Thoracic aorta endothelial cell (primary cell): ENCODE results near the gene STOML1. TPM values are rescaled to one million over a fixed set of nuclear protein-coding genes. Genes with fewer than 3 reads are reported as not detected.

Experiments
- total RNA-seq: library from RNA; depleted of rRNA; stranded (reverse); fragments of >200 nt; gene quantifications from 2 replicates; pipeline ENCODE4 v1.2.3, GENCODE V29; 2012

The STOML1 gene
- 9.3 and 10.0 TPM in 2 replicates for total RNA-seq

GRCh38 chr15:73991726-73992593, at the start of gene STOML1:
Gene STOML1, minus strand, starts transcription at chr15:73992295. Its CDS starts 72 bp downstream, at chr15:73992223.

GRCh38 chr15:73994413-73994883, 2.4 kb upstream of the STOML1 start, which contains the start of gene PML:
Gene PML, plus strand, starts transcription at chr15:73994716. Its CDS starts 97 bp downstream, at chr15:73994813.

Other genes starting within 250 kb of the STOML1 start
- gene INSYN1, start 238.9 kb downstream of the STOML1 start, total RNA-seq: 0.13 and 0.14 TPM in 2 replicates
- gene TBC1D21, start 118.7 kb downstream of the STOML1 start, total RNA-seq: not detected in 2 replicates
- gene LOXL1, start 65.8 kb downstream of the STOML1 start, total RNA-seq: 1.5 and 4.4 TPM in 2 replicates
- 54.9 and 65.4 TPM in 2 replicates for gene PML, start 2.4 kb upstream of the STOML1 start, total RNA-seq
- gene GOLGA6A, start 90.3 kb upstream of the STOML1 start, total RNA-seq: not detected in 2 replicates
- not detected in 2 replicates for gene ISLR2, start 138.3 kb upstream of the STOML1 start, total RNA-seq
- gene ISLR, start 181.4 kb upstream of the STOML1 start, total RNA-seq: 0.07 and 0.93 TPM in 2 replicates
- gene STRA6, start 210.5 kb upstream of the STOML1 start, total RNA-seq: not detected in 2 replicates
- not detected in 2 replicates for gene CCDC33, start 244.0 kb upstream of the STOML1 start, total RNA-seq